Stimulated activated CD8-positive, alpha-beta memory T cell treated with anti-CD3 and anti-CD28 coated beads, Interleukin-15, amount 100 ng/mL, for 48 hours (primary cell): ENCODE data around the gene PARP3.
"Not testable (repeated sequence)": the region's sequence is repeated elsewhere in the genome, so short reads cannot be mapped to it uniquely, and the experiment has no call there.

Experiments
- DNase-seq, 2 donors: peaks; one replicate each; pipeline ENCODE4 v3.0.0-alpha.2; 2020; ENCODE audit warnings: low read depth in 2 of 2

The PARP3 gene

GRCh38 chr3:51941798-51942602 is at the start of gene PARP3, which contains the start of gene RRP9:
Gene PARP3, plus strand, starts transcription at chr3:51942363. Its CDS starts 993 bp downstream, at chr3:51943356.
Gene RRP9, minus strand, starts transcription at chr3:51941904. Its CDS starts 37 bp downstream, at chr3:51941867.
- peak; percentile 100 for DNase-seq

- no peak for DNase-seq
Observed at GRCh38 chr3:51894391-51894790, 47.8 kb upstream of the PARP3 start.

- no peak for DNase-seq
Observed at GRCh38 chr3:51894939-51895338, 47.2 kb upstream of the PARP3 start.

- no peak for DNase-seq
Observed at GRCh38 chr3:51896607-51897305, 45.4 kb upstream of the PARP3 start.

GRCh38 chr3:51897391-51897790 is 44.8 kb upstream of the PARP3 start:
- no peak for DNase-seq

GRCh38 chr3:51900043-51900442 is 42.1 kb upstream of the PARP3 start:
- not testable (repeated sequence) for DNase-seq

GRCh38 chr3:51902361-51902760 is 39.8 kb upstream of the PARP3 start:
- DNase-seq: peak in 1 of 2 donors; percentile 25

GRCh38 chr3:51904034-51904823 is 37.9 kb upstream of the PARP3 start:
- DNase-seq: no peak

GRCh38 chr3:51908026-51908425 is 34.1 kb upstream of the PARP3 start:
- DNase-seq: no peak

GRCh38 chr3:51916418-51916817 is 25.7 kb upstream of the PARP3 start:
- DNase-seq: no peak

GRCh38 chr3:51921081-51921578 is 21.0 kb upstream of the PARP3 start:
- DNase-seq: no peak

GRCh38 chr3:51927061-51927977 is 14.8 kb upstream of the PARP3 start:
- no peak for DNase-seq

- DNase-seq: no peak
Observed at GRCh38 chr3:51928438-51928837, 13.7 kb upstream of the PARP3 start.

- not testable (repeated sequence) for DNase-seq
Observed at GRCh38 chr3:51928981-51929380, 13.2 kb upstream of the PARP3 start.

- DNase-seq: no peak
Observed at GRCh38 chr3:51929420-51930003, 12.7 kb upstream of the PARP3 start.

- DNase-seq: no peak
Observed at GRCh38 chr3:51930439-51930838, 11.7 kb upstream of the PARP3 start.

GRCh38 chr3:51931756-51932155 is 10.4 kb upstream of the PARP3 start:
- no peak for DNase-seq

- no peak for DNase-seq
Observed at GRCh38 chr3:51932471-51933370, 9.4 kb upstream of the PARP3 start.

- DNase-seq: no peak
Observed at GRCh38 chr3:51933471-51934138, 8.6 kb upstream of the PARP3 start.
